K562 (cell line): ENCODE results near the gene QKI. TPM values are rescaled to one million over a fixed set of nuclear protein-coding genes. Genes with fewer than 3 reads are reported as not detected.
A peak's percentile ranks its signal among the peaks of the same experiment; 100 is the strongest.

Experiments
- HDAC8 ChIP-seq: fragments of 450-650 bp; IDR thresholded peaks from 2 replicates; pipeline ENCODE4 v1.6.1; 2016; ENCODE audit warnings: mild to moderate bottlenecking, missing genetic modification characterization, moderate library complexity, missing compliant biosample characterization
- KAT8 ChIP-seq: fragments of 450-650 bp; IDR thresholded peaks from 2 replicates; pipeline ENCODE4 v1.6.1; 2016; ENCODE audit warnings: low read depth, mild to moderate bottlenecking
- NUFIP1 ChIP-seq: fragments of 450-650 bp; IDR thresholded peaks from 2 replicates; pipeline ENCODE4 v1.6.1; 2018; ENCODE audit not compliant: partially characterized antibody
- RFX1 ChIP-seq: fragments of 450-650 bp; IDR thresholded peaks from 2 replicates; pipeline ENCODE4 v1.6.1; 2016; ENCODE audit warnings: mild to moderate bottlenecking, moderate library complexity
- U2AF1 ChIP-seq: fragments of 200-400 bp; formaldehyde crosslinking; optimal IDR thresholded peaks from 2 replicates; pipeline ENCODE3; 2017; ENCODE audit warnings: mild to moderate bottlenecking, low read depth, low read length, moderate library complexity
- ZNF184 ChIP-seq: sonication (generic); formaldehyde crosslinking; IDR thresholded peaks from 2 replicates; pipeline ENCODE4 v1.5.0; 2020; ENCODE audit warnings: missing genetic modification reagents
- polyA plus RNA-seq, 8 experiments: library from polyadenylated mRNA; depleted of rRNA in 4 of 8; stranded (reverse) in 5 of 8; unstranded in 3 of 8; fragments of >200 nt; fragmentation: Nextera tagmentation in 2 of 8; fragmentation: Illumina TruSeq in 1 of 8; extraction: Ambion mirVana in 2 of 8; extraction: Trizol in 1 of 8; gene quantifications; 2 replicates each; pipeline versions ENCODE4 v1.2.1 to v1.2.3, GENCODE V29; 2011 to 2014; ENCODE audit warnings: inconsistent platforms in 1 of 8, missing spikeins in 1 of 8
- total RNA-seq, 7 experiments: library from RNA; depleted of rRNA in 6 of 7; stranded (reverse); fragments of >200 nt in 6 of 7; fragmentation: Illumina TruSeq in 2 of 7; extraction: Trizol in 2 of 7; gene quantifications; 2 replicates each; pipeline versions ENCODE4 v1.2.1 to v1.2.3, GENCODE V29; 2011 to 2021; ENCODE audit warnings: low replicate concordance in 1 of 7
- TF ChIP-seq, protein P1 (sequence below): sonication (generic); formaldehyde crosslinking; IDR thresholded peaks from 2 replicates; pipeline ENCODE4 v1.8.1; 2023; ENCODE audit warnings: missing genetic modification reagents, mild to moderate bottlenecking, borderline replicate concordance
- TF ChIP-seq, protein P2 (sequence below): sonication (generic); formaldehyde crosslinking; IDR thresholded peaks from 2 replicates; pipeline ENCODE4 v1.8.0; 2022; ENCODE audit warnings: mild to moderate bottlenecking, missing genetic modification reagents, borderline replicate concordance
- TF ChIP-seq, protein P3 (sequence below): fragments of 250-450 bp; sonication (Bioruptor Pico); IDR thresholded peaks from 2 replicates; pipeline ENCODE4 v1.5.0; 2021; ENCODE audit warnings: mild to moderate bottlenecking, moderate library complexity
- TF ChIP-seq, protein P4 (sequence below), 3 experiments: IDR thresholded peaks in 2 of 3; conservative IDR thresholded peaks in 1 of 3; 2 replicates each; pipeline ENCODE4 v1.5.1; 2011 to 2012; ENCODE audit warnings: low read length in 3 of 3, mild to moderate bottlenecking in 3 of 3, control low read depth in 2 of 3, improper control_type of control experiment in 1 of 3, inconsistent platforms in 1 of 3, low read depth in 1 of 3, mixed read lengths in 1 of 3, moderate library complexity in 1 of 3; ENCODE audit not compliant: insufficient read depth in 2 of 3

QKI gene
- total and polyA plus RNA-seq, 9 of the 15 experiments (the other 6 are each of a cell fraction or from before 2014, with no cell fraction given) = 20.4 to 215 (median 123) TPM

DNA sequence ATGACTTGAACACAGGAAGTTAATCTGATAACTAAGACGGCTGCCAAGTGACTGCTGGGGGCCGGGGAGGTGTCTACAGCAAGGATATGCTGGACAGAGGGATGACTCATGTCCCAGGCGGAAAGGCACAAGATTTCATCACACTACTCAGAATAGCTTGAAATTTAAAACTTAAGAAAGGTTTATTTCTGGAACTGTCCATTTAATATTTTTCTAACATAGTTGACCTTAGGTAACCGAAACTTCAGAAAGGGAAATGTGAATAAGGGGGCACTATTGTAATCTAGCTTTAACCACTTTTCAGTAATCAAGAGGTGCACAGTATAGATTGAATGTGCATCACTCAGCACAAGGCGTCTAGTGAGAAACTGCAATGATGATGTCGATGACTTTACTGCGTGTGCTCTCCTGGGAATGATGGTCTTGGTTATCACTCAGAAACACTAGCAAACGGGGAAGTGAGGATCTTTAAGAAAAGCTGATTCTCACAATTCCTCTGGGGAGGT, 171.5 kb downstream of the QKI start (continued):
- TF ChIP-seq, protein P1, sequence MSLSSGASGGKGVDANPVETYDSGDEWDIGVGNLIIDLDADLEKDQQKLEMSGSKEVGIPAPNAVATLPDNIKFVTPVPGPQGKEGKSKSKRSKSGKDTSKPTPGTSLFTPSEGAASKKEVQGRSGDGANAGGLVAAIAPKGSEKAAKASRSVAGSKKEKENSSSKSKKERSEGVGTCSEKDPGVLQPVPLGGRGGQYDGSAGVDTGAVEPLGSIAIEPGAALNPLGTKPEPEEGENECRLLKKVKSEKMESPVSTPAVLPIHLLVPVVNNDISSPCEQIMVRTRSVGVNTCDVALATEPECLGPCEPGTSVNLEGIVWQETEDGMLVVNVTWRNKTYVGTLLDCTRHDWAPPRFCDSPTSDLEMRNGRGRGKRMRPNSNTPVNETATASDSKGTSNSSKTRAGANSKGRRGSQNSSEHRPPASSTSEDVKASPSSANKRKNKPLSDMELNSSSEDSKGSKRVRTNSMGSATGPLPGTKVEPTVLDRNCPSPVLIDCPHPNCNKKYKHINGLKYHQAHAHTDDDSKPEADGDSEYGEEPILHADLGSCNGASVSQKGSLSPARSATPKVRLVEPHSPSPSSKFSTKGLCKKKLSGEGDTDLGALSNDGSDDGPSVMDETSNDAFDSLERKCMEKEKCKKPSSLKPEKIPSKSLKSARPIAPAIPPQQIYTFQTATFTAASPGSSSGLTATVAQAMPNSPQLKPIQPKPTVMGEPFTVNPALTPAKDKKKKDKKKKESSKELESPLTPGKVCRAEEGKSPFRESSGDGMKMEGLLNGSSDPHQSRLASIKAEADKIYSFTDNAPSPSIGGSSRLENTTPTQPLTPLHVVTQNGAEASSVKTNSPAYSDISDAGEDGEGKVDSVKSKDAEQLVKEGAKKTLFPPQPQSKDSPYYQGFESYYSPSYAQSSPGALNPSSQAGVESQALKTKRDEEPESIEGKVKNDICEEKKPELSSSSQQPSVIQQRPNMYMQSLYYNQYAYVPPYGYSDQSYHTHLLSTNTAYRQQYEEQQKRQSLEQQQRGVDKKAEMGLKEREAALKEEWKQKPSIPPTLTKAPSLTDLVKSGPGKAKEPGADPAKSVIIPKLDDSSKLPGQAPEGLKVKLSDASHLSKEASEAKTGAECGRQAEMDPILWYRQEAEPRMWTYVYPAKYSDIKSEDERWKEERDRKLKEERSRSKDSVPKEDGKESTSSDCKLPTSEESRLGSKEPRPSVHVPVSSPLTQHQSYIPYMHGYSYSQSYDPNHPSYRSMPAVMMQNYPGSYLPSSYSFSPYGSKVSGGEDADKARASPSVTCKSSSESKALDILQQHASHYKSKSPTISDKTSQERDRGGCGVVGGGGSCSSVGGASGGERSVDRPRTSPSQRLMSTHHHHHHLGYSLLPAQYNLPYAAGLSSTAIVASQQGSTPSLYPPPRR (CRISPR knock-in tag) = peak; percentile 60; the same call in 1 of the 2 replicates
- TF ChIP-seq, protein P2, sequence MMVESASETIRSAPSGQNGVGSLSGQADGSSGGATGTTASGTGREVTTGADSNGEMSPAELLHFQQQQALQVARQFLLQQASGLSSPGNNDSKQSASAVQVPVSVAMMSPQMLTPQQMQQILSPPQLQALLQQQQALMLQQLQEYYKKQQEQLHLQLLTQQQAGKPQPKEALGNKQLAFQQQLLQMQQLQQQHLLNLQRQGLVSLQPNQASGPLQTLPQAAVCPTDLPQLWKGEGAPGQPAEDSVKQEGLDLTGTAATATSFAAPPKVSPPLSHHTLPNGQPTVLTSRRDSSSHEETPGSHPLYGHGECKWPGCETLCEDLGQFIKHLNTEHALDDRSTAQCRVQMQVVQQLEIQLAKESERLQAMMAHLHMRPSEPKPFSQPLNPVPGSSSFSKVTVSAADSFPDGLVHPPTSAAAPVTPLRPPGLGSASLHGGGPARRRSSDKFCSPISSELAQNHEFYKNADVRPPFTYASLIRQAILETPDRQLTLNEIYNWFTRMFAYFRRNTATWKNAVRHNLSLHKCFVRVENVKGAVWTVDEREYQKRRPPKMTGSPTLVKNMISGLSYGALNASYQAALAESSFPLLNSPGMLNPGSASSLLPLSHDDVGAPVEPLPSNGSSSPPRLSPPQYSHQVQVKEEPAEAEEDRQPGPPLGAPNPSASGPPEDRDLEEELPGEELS (CRISPR knock-in tag) = no peak
- TF ChIP-seq HDAC8 (tag) (0 out of 2 replicates have a peak, but pooled peaks have one; percentile 1), ZNF184 (CRISPR knock-in tag) (no peak), U2AF1 (no peak), KAT8 (no peak), NUFIP1 (no peak), RFX1 (peak; percentile 39)
- TF ChIP-seq, protein P3, sequence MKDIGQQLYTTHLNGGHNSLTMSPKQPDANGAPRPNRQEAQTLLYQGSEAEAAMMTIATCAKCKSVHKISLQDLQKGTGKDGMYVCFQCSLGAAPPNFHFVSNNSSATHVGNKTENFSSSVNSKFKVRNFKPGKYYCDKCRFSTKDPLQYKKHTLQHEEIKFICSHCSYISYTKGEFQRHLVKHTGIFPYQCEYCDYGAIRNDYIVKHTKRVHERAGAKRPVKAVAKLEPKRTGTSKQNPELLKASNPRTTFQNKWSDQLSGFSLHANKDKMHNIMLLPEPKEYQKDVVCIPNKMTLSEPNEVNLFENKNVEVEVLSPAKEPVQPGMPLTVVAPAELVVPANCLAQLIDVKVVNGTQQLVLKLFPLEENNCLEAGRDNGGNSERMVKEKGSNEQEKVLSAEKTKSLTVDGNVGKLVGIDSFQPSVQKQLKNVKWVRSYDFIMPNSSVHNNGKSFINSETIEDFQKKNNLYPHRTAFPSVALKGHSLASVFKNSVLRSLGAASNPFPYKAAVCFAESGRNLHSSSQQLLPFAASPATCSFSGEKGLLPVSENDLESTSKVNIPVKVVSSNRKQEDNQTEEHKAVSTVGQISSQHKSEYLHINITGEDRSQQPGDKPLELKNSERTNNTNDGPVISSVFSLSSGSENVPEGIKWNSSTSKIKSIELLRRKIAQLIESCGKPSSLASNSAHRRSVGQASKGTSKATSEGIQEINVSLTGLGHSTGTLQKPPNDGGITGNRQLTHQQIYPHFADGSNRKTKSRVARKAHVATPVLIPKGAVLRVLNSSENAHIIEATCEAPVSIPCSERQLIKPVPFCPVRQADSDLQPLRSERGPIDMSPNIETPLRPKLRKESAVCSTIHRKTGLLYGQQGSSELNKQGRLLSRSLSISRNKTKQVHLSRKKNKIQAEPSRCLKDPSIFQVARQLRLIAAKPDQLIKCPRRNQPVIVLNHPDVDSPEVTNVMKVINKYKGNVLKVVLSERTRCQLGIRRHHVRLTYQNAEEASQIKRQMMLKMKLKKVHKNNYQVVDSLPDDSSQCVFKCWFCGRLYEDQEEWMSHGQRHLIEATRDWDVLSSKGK (CRISPR knock-in tag) = no peak
- TF ChIP-seq, protein P4, sequence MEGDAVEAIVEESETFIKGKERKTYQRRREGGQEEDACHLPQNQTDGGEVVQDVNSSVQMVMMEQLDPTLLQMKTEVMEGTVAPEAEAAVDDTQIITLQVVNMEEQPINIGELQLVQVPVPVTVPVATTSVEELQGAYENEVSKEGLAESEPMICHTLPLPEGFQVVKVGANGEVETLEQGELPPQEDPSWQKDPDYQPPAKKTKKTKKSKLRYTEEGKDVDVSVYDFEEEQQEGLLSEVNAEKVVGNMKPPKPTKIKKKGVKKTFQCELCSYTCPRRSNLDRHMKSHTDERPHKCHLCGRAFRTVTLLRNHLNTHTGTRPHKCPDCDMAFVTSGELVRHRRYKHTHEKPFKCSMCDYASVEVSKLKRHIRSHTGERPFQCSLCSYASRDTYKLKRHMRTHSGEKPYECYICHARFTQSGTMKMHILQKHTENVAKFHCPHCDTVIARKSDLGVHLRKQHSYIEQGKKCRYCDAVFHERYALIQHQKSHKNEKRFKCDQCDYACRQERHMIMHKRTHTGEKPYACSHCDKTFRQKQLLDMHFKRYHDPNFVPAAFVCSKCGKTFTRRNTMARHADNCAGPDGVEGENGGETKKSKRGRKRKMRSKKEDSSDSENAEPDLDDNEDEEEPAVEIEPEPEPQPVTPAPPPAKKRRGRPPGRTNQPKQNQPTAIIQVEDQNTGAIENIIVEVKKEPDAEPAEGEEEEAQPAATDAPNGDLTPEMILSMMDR (IDR thresholded peaks at IDR 0.05 in 2 of 3, conservative IDR thresholded peaks at IDR 0.05 in 1 of 3; ENCODE audit: insufficient read depth in 2 of 3, low read depth in 1 of 3, low read length in 3 of 3) = no peak
